Suprapubic skin (tissue), 3 donors: ENCODE data around the gene KIF6.

Experiments used
- CTCF ChIP-seq, 2 donors: fragments of 200-600 bp in 1 of 2; fragments of 450-650 bp in 1 of 2; sonication (generic) in 1 of 2; IDR thresholded peaks; one replicate each; pipeline ENCODE4 v1.5.1; 2016 to 2019; ENCODE audit warnings: antibody characterized with exemption in 2 of 2, mild to moderate bottlenecking in 1 of 2, moderate library complexity in 1 of 2
- EP300 ChIP-seq: sonication (generic); formaldehyde crosslinking; IDR thresholded peaks from one replicate; pipeline ENCODE4 v1.6.1; 2017; ENCODE audit warnings: antibody characterized with exemption
- POLR2A ChIP-seq, 2 donors: fragments of 450-650 bp; IDR thresholded peaks; one replicate each; pipeline ENCODE4 v1.6.1; 2017; ENCODE audit warnings: antibody characterized with exemption in 2 of 2, mild to moderate bottlenecking in 2 of 2, moderate library complexity in 2 of 2

- TF ChIP-seq EP300 (no peak), POLR2A (IDR thresholded peaks at IDR 0.05) (no peak), CTCF (IDR thresholded peaks at IDR 0.05) (no peak)
Observed at GRCh38 chr6:39366931-39367618, 358.1 kb downstream of the KIF6 start.
